Sigmoid colon (tissue), 7 donors: ENCODE measurements around the gene RETREG1. TPM values are rescaled to one million over a fixed set of nuclear protein-coding genes. Genes with fewer than 3 reads are reported as not detected.

ENCODE experiments used
- DNase-seq: peaks from one replicate; pipeline ENCODE4 v3.0.0-alpha.2; 2019
- H3K27ac ChIP-seq, 4 donors: fragments of 200-600 bp; sonication (generic); one replicate each; pipeline ENCODE4 v1.5.1; 2016 to 2019; ENCODE audit warnings: mild to moderate bottlenecking in 1 of 4
- H3K27me3 ChIP-seq, 3 donors: fragments of 200-600 bp; sonication (generic); one replicate each; pipeline ENCODE4 v1.5.1; 2019; ENCODE audit warnings: mild to moderate bottlenecking in 1 of 3
- H3K36me3 ChIP-seq, 4 donors: fragments of 200-600 bp; sonication (generic); one replicate each; pipeline ENCODE4 v1.5.1; 2016 to 2019
- H3K4me1 ChIP-seq, 4 donors: fragments of 200-600 bp; sonication (generic); one replicate each; pipeline ENCODE4 v1.5.1; 2017 to 2019
- H3K4me3 ChIP-seq, 4 donors: fragments of 200-600 bp; sonication (generic); one replicate each; pipeline ENCODE4 v1.5.1; 2017 to 2019; ENCODE audit warnings: mild to moderate bottlenecking in 2 of 4, moderate library complexity in 1 of 4
- H3K9me3 ChIP-seq, 4 donors: fragments of 200-600 bp in 3 of 4; sonication (generic) in 3 of 4; one replicate each; pipeline versions ENCODE4 v1.5.1 to v1.6.1; 2013 to 2019
- EP300 ChIP-seq, 4 donors: sonication (generic); formaldehyde crosslinking; IDR thresholded peaks; one replicate each; pipeline ENCODE4 v1.6.1; 2017; ENCODE audit warnings: antibody characterized with exemption in 4 of 4
- POLR2A ChIP-seq, 2 donors: fragments of 450-650 bp; IDR thresholded peaks; one replicate each; pipeline ENCODE4 v1.6.1; 2016; ENCODE audit warnings: antibody characterized with exemption in 2 of 2, mild to moderate bottlenecking in 2 of 2, moderate library complexity in 2 of 2
- POLR2AphosphoS5 ChIP-seq, 4 donors: sonication (generic); formaldehyde crosslinking; IDR thresholded peaks; one replicate each; pipeline ENCODE4 v1.6.1; 2017; ENCODE audit warnings: antibody characterized with exemption in 4 of 4
- WGBS, 2 donors: extraction: QIAGEN DNeasy Blood & Tissue Kit; methylation state at CpG; one replicate each; pipeline ENCODE4 v1.1.7; 2013; 5-methylcytosine and 5-hydroxymethylcytosine counted together
- intact Hi-C: fragments of 100-400 bp; cut with DNase I; formaldehyde crosslinking; loops from one replicate; pipeline ENCODE4 v1.15.1; 2023
- polyA plus RNA-seq, 3 donors: library from polyadenylated mRNA; stranded (reverse); fragments of 200-250 nt; gene quantifications; one replicate each; pipeline ENCODE4 v1.2.3, GENCODE V29; 2013
- total RNA-seq, 4 donors: library from RNA; depleted of rRNA; stranded (reverse); fragments of >200 nt; gene quantifications; one replicate each; pipeline ENCODE4 v1.1.0, GENCODE V29; 2016
- TF ChIP-seq, protein P1 (sequence below), 4 experiments: fragments of 450-650 bp in 3 of 4; fragments of 200-600 bp in 1 of 4; IDR thresholded peaks; one replicate each; pipeline ENCODE4 v1.5.1; 2016 to 2019; ENCODE audit warnings: antibody characterized with exemption in 4 of 4, mild to moderate bottlenecking in 3 of 4, moderate library complexity in 2 of 4
- donor health status: healthy with polysubstance abuse.
- donor health status: Bipolar disorder and iron deficiency.
- donor health status: healthy.

The RETREG1 gene
- total and polyA plus RNA-seq, 7 donors = 10.8 to 21.2 (median 14.6) TPM

DNA sequence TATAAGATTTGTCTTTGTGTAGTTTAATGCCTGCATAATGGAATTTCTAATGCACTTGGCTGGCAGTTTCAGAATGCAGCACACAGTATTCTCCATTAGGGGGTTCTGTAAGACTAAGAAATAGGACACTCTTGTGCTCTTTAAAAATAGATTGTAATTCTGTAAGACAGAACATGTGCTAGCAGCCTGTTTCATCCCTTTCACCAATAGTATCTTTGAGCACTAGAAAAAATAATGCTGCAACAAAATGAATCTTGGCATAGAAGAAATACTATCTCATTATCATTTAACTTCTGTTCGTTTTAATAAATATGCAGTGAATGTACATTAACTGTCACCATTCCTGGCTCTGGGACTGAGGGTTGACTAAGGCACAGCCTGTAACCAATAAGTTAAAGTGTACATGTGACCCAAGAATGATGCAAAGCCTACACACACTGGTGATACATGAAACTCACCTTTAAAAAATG is 127.4 kb downstream of the RETREG1 start:
- no peak for TF ChIP-seq EP300 (IDR thresholded peaks at IDR 0.05)
- TF ChIP-seq, protein P1, sequence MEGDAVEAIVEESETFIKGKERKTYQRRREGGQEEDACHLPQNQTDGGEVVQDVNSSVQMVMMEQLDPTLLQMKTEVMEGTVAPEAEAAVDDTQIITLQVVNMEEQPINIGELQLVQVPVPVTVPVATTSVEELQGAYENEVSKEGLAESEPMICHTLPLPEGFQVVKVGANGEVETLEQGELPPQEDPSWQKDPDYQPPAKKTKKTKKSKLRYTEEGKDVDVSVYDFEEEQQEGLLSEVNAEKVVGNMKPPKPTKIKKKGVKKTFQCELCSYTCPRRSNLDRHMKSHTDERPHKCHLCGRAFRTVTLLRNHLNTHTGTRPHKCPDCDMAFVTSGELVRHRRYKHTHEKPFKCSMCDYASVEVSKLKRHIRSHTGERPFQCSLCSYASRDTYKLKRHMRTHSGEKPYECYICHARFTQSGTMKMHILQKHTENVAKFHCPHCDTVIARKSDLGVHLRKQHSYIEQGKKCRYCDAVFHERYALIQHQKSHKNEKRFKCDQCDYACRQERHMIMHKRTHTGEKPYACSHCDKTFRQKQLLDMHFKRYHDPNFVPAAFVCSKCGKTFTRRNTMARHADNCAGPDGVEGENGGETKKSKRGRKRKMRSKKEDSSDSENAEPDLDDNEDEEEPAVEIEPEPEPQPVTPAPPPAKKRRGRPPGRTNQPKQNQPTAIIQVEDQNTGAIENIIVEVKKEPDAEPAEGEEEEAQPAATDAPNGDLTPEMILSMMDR (IDR thresholded peaks at IDR 0.05) = peak; percentile 45 to 62 (median 52)
- peaks cover 0 to 12% (median 8%) of the 10 kb centered on the region in 4 donors for H3K4me1 ChIP-seq
- intact Hi-C loops = loop anchor here (2.0 kb wide), 1 partner anchor 177 kb away; no protein-coding TSS in a partner anchor
- 14 to 50% methylated on average over 1 of the region's 1 CpG for WGBS, 2 donors
- H3K27ac ChIP-seq = no peak overlapping the region
- DNase-seq = no peak
- no peak overlapping the region for H3K4me3 ChIP-seq
- no peaks in the 10 kb centered on the region for H3K9me3 ChIP-seq
- H3K27me3 ChIP-seq = no peaks in the 10 kb centered on the region
- H3K36me3 ChIP-seq = no peaks in the 10 kb centered on the region

DNA sequence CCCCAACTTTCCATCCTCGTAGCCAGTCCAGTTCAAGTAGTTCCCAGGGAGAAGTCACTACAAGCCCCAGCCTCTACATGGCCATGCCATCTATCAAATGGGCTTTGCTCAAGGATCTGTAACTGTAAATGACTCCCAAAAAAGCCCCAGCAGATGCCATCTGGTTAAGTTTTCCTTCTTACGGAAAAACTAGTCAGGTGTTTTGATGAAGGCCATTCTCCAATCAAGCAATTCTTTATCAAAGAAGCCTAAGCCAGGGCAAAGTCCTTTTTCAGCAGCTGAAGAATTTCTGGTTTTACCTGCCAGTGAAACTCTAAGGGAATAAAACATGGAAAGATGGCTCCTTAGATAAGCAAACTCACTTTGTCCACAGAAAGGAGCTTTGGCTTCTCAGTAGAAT is 129.3 kb downstream of the RETREG1 start:
- H3K36me3 ChIP-seq = no peaks in the 10 kb centered on the region
- H3K9me3 ChIP-seq = no peaks in the 10 kb centered on the region
- no peak for DNase-seq
- no peaks in the 10 kb centered on the region for H3K27me3 ChIP-seq
- H3K4me3 ChIP-seq = no peak overlapping the region
- 51 to 80% methylated on average over 2 of the region's 2 CpGs for whole genome bisulfite sequencing, 2 donors
- no peak overlapping the region for H3K27ac ChIP-seq
- TF ChIP-seq POLR2A (IDR thresholded peaks at IDR 0.05) (no peak), POLR2AphosphoS5 (IDR thresholded peaks at IDR 0.05) (no peak), EP300 (IDR thresholded peaks at IDR 0.05) (no peak)
- TF ChIP-seq, protein P1 (IDR thresholded peaks at IDR 0.05) = no peak
- intact Hi-C loops = no loop called here
- peaks cover 0 to 10% (median 4%) of the 10 kb centered on the region in 4 donors for H3K4me1 ChIP-seq

DNA sequence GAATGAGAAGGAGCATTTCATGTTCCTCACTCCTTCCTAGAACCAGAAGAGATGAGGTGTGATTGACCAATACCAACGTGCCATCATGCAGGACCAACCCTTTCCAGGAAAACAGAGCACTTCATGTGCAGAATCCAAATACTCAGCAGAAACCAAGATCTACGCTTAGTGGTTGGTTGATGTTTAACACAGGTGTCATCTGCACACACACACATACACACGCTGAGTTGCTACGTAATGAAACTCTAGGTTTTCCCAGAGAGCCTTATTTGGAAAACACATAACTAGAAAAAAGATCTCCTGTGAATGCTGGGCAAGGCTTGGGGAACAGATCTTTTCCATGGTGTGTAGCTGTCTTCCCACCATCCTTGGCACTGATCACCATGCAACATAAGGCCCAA is 130.1 kb downstream of the RETREG1 start:
- Histone ChIP-seq H3K36me3 (no peaks in the 10 kb centered on the region), H3K4me3 (no peak overlapping the region), H3K4me1 (peaks cover 0 to 7% (median 2%) of the 10 kb centered on the region in 4 donors), H3K9me3 (no peaks in the 10 kb centered on the region), H3K27me3 (no peaks in the 10 kb centered on the region), H3K27ac (no peak overlapping the region)
- intact Hi-C loops = no loop called here
- 19 to 67% methylated on average over 4 of the region's 4 CpGs for WGBS, 2 donors
- TF ChIP-seq POLR2AphosphoS5 (IDR thresholded peaks at IDR 0.05) = no peak
- TF ChIP-seq, protein P1 (IDR thresholded peaks at IDR 0.05) = no peak
- no peak for TF ChIP-seq EP300 (IDR thresholded peaks at IDR 0.05)
- no peak for TF ChIP-seq POLR2A (IDR thresholded peaks at IDR 0.05)
- DNase-seq = no peak

DNA sequence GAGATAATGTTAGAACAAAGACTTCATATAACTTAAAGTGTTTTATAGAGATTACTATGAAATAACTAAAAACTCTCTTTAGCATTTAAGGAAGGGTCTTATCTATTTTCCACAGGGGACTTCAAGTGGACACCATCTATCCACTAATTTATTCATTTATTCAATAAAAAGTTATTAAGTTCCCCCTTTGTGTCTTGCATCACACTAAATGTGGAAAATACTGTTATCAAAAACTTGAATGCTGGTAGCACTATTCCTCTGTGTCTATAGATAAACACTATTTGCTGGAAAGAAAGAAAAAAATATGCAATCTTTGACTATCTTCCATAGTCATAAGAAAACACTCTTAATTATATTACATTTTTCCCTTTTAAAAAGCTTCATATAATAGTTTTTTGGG is 131.1 kb downstream of the RETREG1 start:
- no peaks in the 10 kb centered on the region for H3K36me3 ChIP-seq
- H3K4me3 ChIP-seq = no peak overlapping the region
- no peaks in the 10 kb centered on the region for H3K27me3 ChIP-seq
- peaks cover 0 to 7% (median 2%) of the 10 kb centered on the region in 4 donors for H3K4me1 ChIP-seq
- H3K9me3 ChIP-seq = no peaks in the 10 kb centered on the region
- TF ChIP-seq EP300 (IDR thresholded peaks at IDR 0.05) (no peak), POLR2AphosphoS5 (IDR thresholded peaks at IDR 0.05) (no peak), POLR2A (IDR thresholded peaks at IDR 0.05) (no peak)
- TF ChIP-seq, protein P1 (IDR thresholded peaks at IDR 0.05) = no peak
- no peak for DNase-seq
- intact Hi-C loops = no loop called here
- H3K27ac ChIP-seq = no peak overlapping the region

DNA sequence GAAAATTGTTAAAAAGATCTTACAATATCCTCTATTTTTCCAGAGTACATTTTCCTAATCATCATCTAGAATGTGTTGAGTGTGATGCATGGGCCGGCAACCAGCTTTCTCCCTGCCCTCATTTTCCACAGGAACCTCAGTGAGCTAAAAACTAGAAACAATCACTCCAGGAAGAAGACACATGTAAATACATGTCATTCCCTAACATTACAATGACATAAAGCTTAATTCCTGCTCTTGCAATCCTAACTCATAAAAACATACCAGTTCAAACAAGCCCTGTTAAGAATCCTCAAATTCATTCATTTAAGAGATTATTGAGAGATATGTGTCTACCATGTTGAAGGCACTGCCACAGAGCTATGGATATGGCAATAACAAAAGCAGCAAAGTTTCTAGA is 132.7 kb downstream of the RETREG1 start:
- no peaks in the 10 kb centered on the region for H3K4me1 ChIP-seq
- intact Hi-C loops = no loop called here
- TF ChIP-seq EP300 (IDR thresholded peaks at IDR 0.05) (no peak), POLR2AphosphoS5 (IDR thresholded peaks at IDR 0.05) (no peak), POLR2A (IDR thresholded peaks at IDR 0.05) (no peak)
- TF ChIP-seq, protein P1 (IDR thresholded peaks at IDR 0.05) = no peak
- WGBS, 2 donors = 65 to 81% methylated on average over 1 of the region's 1 CpG
- no peaks in the 10 kb centered on the region for H3K27me3 ChIP-seq
- H3K36me3 ChIP-seq = no peaks in the 10 kb centered on the region
- H3K4me3 ChIP-seq = no peak overlapping the region
- no peaks in the 10 kb centered on the region for H3K9me3 ChIP-seq
- H3K27ac ChIP-seq = no peak overlapping the region
- DNase-seq = no peak
